Erythroblast (primary cell): Measurements from ENCODE around the gene COQ8B.

Experiments
- DNase-seq, 2 experiments: peaks; one replicate each; lab custom pipeline; 2025; lab: John Stamatoyannopoulos, UW
- GATA1 ChIP-seq: IDR thresholded peaks from 2 replicates; pipeline ENCODE4 v1.6.1; 2011; ENCODE audit warnings: low read depth, mild to moderate bottlenecking, control low read depth, low read length, moderate library complexity
- POLR2A ChIP-seq: IDR thresholded peaks from 2 replicates; pipeline ENCODE4 v1.6.1; 2011; ENCODE audit warnings: mild to moderate bottlenecking, low read length

COQ8B gene

GRCh38 chr19:40750058-40750873 is 33.6 kb upstream of the COQ8B start, which contains the start of gene ACTMAP:
ACTMAP (minus strand) TSS chr19:40750477; CDS start chr19:40749803, 674 bp downstream.
- DNase-seq, result peak; percentile 100
- TF ChIP-seq GATA1 (no peak), POLR2A (no peak)

GRCh38 chr19:40747536-40747935 is 30.9 kb upstream of the COQ8B start:
- TF ChIP-seq GATA1 (no peak), POLR2A (no peak)
- no peak for DNase-seq

GRCh38 chr19:40745402-40745780 is 28.7 kb upstream of the COQ8B start:
- no peak for DNase-seq

GRCh38 chr19:40744554-40745401 is 28.1 kb upstream of the COQ8B start:
- peak; percentile 30 to 41 for DNase-seq

More at GRCh38 chr19:40745402-40745780, 28.7 kb upstream of the COQ8B start:
- TF ChIP-seq GATA1 (no peak), POLR2A (no peak)

GRCh38 chr19:40743926-40744325 is 27.2 kb upstream of the COQ8B start:
- no peak for DNase-seq

More at GRCh38 chr19:40744554-40745401, 28.1 kb upstream of the COQ8B start:
- TF ChIP-seq GATA1 (no peak), POLR2A (no peak)

GRCh38 chr19:40742886-40743285 is 26.2 kb upstream of the COQ8B start:
- no peak for DNase-seq
- TF ChIP-seq GATA1, result no peak
- no peak for TF ChIP-seq POLR2A

More at GRCh38 chr19:40743926-40744325, 27.2 kb upstream of the COQ8B start:
- TF ChIP-seq GATA1, result no peak
- TF ChIP-seq POLR2A, result no peak

GRCh38 chr19:40742477-40742876 is 25.8 kb upstream of the COQ8B start:
- DNase-seq, result no peak
- no peak for TF ChIP-seq GATA1

- no peak for DNase-seq
- no peak for TF ChIP-seq POLR2A
- no peak for TF ChIP-seq GATA1
Observed at GRCh38 chr19:40741527-40742390, 25.1 kb upstream of the COQ8B start.

- TF ChIP-seq POLR2A (peak; percentile 10), GATA1 (no peak)
- no peak for DNase-seq
Observed at GRCh38 chr19:40740747-40741146, 24.1 kb upstream of the COQ8B start.

- TF ChIP-seq GATA1, result no peak
- no peak for TF ChIP-seq POLR2A
- DNase-seq, result no peak
Observed at GRCh38 chr19:40739871-40740703, 23.4 kb upstream of the COQ8B start.

GRCh38 chr19:40739030-40739839 is 22.5 kb upstream of the COQ8B start:
- no peak for TF ChIP-seq POLR2A
- no peak for DNase-seq
